Erythroblast (primary cell): ENCODE data around the gene BEST4.

ENCODE experiments used
- GATA1 ChIP-seq: IDR thresholded peaks from 2 replicates; pipeline ENCODE4 v1.6.1; 2011; ENCODE audit warnings: low read depth, mild to moderate bottlenecking, control low read depth, low read length, moderate library complexity
- POLR2A ChIP-seq: IDR thresholded peaks from 2 replicates; pipeline ENCODE4 v1.6.1; 2011; ENCODE audit warnings: mild to moderate bottlenecking, low read length

DNA sequence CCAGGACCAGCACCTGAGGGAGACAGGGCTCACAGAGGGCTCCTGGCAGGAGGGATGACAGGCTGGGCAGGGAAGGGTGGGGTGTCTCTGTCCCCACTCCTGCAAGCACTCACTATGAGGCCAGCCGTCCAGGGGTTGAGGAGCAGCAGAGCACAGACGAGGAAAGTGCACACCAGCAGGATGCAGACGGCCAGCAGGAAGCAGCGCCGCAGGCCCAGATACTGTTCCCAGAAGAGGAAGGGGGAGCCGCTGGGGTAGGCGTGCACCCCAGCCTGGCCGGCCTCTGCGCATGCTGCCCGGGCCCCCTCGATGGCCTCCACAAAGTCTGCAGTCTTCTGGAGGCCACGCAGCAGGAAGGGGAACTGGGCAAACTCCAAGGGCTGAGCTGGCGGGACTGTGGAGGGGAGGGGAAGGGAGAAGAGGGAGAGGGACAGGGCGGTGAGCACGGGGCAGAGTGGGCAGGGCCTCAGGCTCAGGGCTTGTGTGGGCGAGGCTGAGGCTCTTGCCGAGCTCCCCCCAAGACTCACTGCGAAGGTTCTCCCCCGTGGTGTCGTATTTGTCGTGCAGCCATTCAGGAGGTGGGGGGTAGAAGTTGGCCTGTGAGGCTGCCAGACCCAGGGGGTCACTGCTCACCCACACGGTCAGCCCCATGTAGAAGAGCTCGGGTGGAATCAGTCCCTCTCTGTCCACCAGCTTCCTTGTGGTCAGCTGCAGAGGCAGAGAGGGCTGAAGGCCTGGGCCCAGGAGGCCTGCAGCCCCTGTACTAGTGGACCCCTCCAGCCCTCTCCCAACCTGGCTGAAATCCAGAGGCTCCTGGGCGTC is 38.6 kb upstream of the BEST4 start:
- TF ChIP-seq POLR2A, result no peak
- TF ChIP-seq GATA1, result no peak
